ENCODE measurements around the gene CPEB4.

- TF ChIP-seq, protein P1, sequence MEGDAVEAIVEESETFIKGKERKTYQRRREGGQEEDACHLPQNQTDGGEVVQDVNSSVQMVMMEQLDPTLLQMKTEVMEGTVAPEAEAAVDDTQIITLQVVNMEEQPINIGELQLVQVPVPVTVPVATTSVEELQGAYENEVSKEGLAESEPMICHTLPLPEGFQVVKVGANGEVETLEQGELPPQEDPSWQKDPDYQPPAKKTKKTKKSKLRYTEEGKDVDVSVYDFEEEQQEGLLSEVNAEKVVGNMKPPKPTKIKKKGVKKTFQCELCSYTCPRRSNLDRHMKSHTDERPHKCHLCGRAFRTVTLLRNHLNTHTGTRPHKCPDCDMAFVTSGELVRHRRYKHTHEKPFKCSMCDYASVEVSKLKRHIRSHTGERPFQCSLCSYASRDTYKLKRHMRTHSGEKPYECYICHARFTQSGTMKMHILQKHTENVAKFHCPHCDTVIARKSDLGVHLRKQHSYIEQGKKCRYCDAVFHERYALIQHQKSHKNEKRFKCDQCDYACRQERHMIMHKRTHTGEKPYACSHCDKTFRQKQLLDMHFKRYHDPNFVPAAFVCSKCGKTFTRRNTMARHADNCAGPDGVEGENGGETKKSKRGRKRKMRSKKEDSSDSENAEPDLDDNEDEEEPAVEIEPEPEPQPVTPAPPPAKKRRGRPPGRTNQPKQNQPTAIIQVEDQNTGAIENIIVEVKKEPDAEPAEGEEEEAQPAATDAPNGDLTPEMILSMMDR (IDR thresholded peaks at IDR 0.05), result no peak
- TF ChIP-seq EZH2 (IDR thresholded peaks at IDR 0.05; ENCODE audit: borderline replicate concordance, insufficient read depth, low read depth, low read length, poor library complexity, severe bottlenecking), result no peak
Measured at GRCh38 chr5:173878224-173878967, 9.8 kb upstream of the CPEB4 start.

Data from B cell (primary cell).